Fibroblast of lung (primary cell): ENCODE measurements around the gene ST6GAL2. TPM values are rescaled to one million over a fixed set of nuclear protein-coding genes. Genes with fewer than 3 reads are reported as not detected.

Source experiments
- DNase-seq, 2 donors: peaks; one replicate each; pipeline versions ENCODE4 v3.0.0 to v3.0.0-alpha.2; 2010; ENCODE audit warnings: low read depth in 2 of 2
- H2AFZ ChIP-seq: 2 replicates; pipeline ENCODE4 v1.5.1; 2012; ENCODE audit warnings: low read length, control low read depth, inconsistent platforms
- H3K27ac ChIP-seq: 2 replicates; pipeline ENCODE4 v1.5.1; 2011; ENCODE audit warnings: low read length, control low read depth; ENCODE audit not compliant: insufficient read depth
- H3K27me3 ChIP-seq: 2 replicates; pipeline ENCODE4 v1.5.1; 2011; ENCODE audit warnings: mild to moderate bottlenecking, low read length; ENCODE audit not compliant: control insufficient read depth, insufficient read depth
- H3K36me3 ChIP-seq: 2 replicates; pipeline ENCODE4 v1.5.1; 2011; ENCODE audit warnings: low read length; ENCODE audit not compliant: control insufficient read depth, insufficient read depth
- H3K4me1 ChIP-seq: 2 replicates; pipeline ENCODE4 v1.5.1; 2011; ENCODE audit warnings: low read length; ENCODE audit not compliant: control insufficient read depth, insufficient read depth; ENCODE audit errors: extremely low read depth
- H3K4me2 ChIP-seq: 2 replicates; pipeline ENCODE4 v1.5.1; 2011; ENCODE audit warnings: low read length, control low read depth; ENCODE audit not compliant: insufficient read depth; ENCODE audit errors: extremely low read depth
- H3K4me3 ChIP-seq, 4 experiments: fragments of 200-600 bp in 1 of 4; sonication (generic) in 1 of 4; replicated peaks in 1 of 4; 2 replicates each; pipeline ENCODE4 v1.5.1; 2011 to 2016; ENCODE audit warnings: low read length in 4 of 4, low read depth in 3 of 4, mild to moderate bottlenecking in 3 of 4, control low read depth in 2 of 4, inconsistent platforms in 1 of 4, mixed read lengths in 1 of 4; ENCODE audit not compliant: insufficient read depth in 1 of 4; ENCODE audit errors: control extremely low read depth in 1 of 4
- H3K79me2 ChIP-seq: 2 replicates; pipeline ENCODE4 v1.5.1; 2012; ENCODE audit warnings: mild to moderate bottlenecking, low read length, inconsistent platforms; ENCODE audit not compliant: control insufficient read depth, insufficient read depth
- H3K9ac ChIP-seq: 2 replicates; pipeline ENCODE4 v1.5.1; 2011; ENCODE audit warnings: mild to moderate bottlenecking, low read length, control low read depth; ENCODE audit not compliant: insufficient read depth
- H3K9me3 ChIP-seq: 2 replicates; pipeline ENCODE4 v1.5.1; 2012; ENCODE audit warnings: low read depth, low read length; ENCODE audit not compliant: control insufficient read depth, insufficient read depth
- H4K20me1 ChIP-seq: 2 replicates; pipeline ENCODE4 v1.5.1; 2011; ENCODE audit warnings: low read length; ENCODE audit not compliant: control insufficient read depth, insufficient read depth; ENCODE audit errors: extremely low read depth
- EZH2 ChIP-seq: IDR thresholded peaks from 2 replicates; pipeline ENCODE4 v1.5.1; 2012; ENCODE audit warnings: low read length, control low read depth, mild to moderate bottlenecking; ENCODE audit errors: missing control alignments
- polyA plus RNA-seq, 2 donors: library from polyadenylated mRNA; depleted of rRNA in 1 of 2; stranded (reverse) in 1 of 2; unstranded in 1 of 2; fragments of >200 nt; gene quantifications; 2 replicates each; pipeline ENCODE4 v1.2.1, GENCODE V29; 2011 to 2012; ENCODE audit warnings: missing spikeins in 1 of 2
- total RNA-seq: library from RNA; depleted of rRNA; stranded (reverse); fragments of >200 nt; gene quantifications from 2 replicates; pipeline ENCODE4 v1.2.1, GENCODE V29; 2014
- TF ChIP-seq, protein P1 (sequence below), 2 donors: IDR thresholded peaks in 1 of 2; conservative IDR thresholded peaks in 1 of 2; 1 replicate in 1 of 2; 2 replicates in 1 of 2; pipeline ENCODE4 v1.5.1; 2011 to 2012; ENCODE audit warnings: low read length in 2 of 2, control low read depth in 1 of 2, inconsistent platforms in 1 of 2, low read depth in 1 of 2, mild to moderate bottlenecking in 1 of 2

The ST6GAL2 gene
- total and polyA plus RNA-seq, 2 donors (not counting 1 experiment from before 2014, with no cell fraction given), result not detected

GRCh38 chr2:106853631-106854030 lies 32.3 kb downstream of the ST6GAL2 start:
- H3K9me3 ChIP-seq, result no peaks in the 10 kb centered on the region
- H4K20me1 ChIP-seq, result no peaks in the 10 kb centered on the region
- no peak for TF ChIP-seq EZH2
- no peak overlapping the region for H3K4me2 ChIP-seq
- no peaks in the 10 kb centered on the region for H3K4me1 ChIP-seq
- H3K9ac ChIP-seq, result no peak overlapping the region
- no peaks in the 10 kb centered on the region for H3K36me3 ChIP-seq
- no peak overlapping the region for H2AFZ ChIP-seq
- H3K27ac ChIP-seq, result no peak overlapping the region
- H3K27me3 ChIP-seq, result no peaks in the 10 kb centered on the region
- no peak for DNase-seq
- H3K79me2 ChIP-seq, result no peaks in the 10 kb centered on the region
- no peak overlapping the region for H3K4me3 ChIP-seq

DNA sequence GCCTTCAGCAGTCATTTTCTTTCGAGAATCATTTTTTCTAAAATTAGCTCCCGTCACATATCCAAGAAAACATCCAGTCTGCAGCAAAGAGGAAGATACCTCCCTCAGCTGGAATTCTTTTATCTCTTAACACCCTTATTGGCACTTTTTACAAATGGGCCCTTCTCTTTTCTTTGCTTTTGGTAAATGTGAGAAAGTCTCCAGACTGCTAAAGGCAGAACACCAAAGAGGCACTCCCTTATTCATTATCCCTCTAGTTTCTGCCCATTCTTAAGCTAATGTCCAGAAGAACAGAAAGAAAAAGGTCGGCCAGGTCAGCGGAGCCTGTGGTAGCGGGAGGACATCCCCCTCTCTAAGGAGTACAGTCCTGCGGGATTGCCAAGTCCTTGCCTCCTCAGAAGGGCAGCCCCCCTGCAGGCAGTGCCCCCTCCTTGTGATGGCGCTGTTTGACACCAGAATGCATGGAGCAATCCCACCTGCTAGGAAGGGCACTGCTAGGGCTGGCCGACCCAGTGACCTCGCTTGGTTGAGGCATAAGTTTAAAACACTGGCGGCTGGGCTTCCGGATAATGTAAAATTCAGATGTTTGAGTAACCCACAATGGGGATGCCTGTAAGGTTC lies 34.0 kb downstream of the ST6GAL2 start:
- Histone ChIP-seq H3K79me2 (no peaks in the 10 kb centered on the region), H3K27me3 (no peaks in the 10 kb centered on the region), H4K20me1 (no peaks in the 10 kb centered on the region), H3K36me3 (no peaks in the 10 kb centered on the region), H3K4me3 (no peak overlapping the region), H3K4me1 (no peaks in the 10 kb centered on the region), H3K9me3 (no peaks in the 10 kb centered on the region), H2AFZ (no peak overlapping the region), H3K9ac (no peak overlapping the region), H3K27ac (no peak overlapping the region), H3K4me2 (no peak overlapping the region)
- TF ChIP-seq, protein P1, sequence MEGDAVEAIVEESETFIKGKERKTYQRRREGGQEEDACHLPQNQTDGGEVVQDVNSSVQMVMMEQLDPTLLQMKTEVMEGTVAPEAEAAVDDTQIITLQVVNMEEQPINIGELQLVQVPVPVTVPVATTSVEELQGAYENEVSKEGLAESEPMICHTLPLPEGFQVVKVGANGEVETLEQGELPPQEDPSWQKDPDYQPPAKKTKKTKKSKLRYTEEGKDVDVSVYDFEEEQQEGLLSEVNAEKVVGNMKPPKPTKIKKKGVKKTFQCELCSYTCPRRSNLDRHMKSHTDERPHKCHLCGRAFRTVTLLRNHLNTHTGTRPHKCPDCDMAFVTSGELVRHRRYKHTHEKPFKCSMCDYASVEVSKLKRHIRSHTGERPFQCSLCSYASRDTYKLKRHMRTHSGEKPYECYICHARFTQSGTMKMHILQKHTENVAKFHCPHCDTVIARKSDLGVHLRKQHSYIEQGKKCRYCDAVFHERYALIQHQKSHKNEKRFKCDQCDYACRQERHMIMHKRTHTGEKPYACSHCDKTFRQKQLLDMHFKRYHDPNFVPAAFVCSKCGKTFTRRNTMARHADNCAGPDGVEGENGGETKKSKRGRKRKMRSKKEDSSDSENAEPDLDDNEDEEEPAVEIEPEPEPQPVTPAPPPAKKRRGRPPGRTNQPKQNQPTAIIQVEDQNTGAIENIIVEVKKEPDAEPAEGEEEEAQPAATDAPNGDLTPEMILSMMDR (conservative IDR thresholded peaks at IDR 0.05 in 1 of 2, IDR thresholded peaks at IDR 0.05 in 1 of 2; ENCODE audit: low read depth in 1 of 2, low read length in 2 of 2), result no peak
- TF ChIP-seq EZH2, result no peak
- DNase-seq, result no peak

DNA sequence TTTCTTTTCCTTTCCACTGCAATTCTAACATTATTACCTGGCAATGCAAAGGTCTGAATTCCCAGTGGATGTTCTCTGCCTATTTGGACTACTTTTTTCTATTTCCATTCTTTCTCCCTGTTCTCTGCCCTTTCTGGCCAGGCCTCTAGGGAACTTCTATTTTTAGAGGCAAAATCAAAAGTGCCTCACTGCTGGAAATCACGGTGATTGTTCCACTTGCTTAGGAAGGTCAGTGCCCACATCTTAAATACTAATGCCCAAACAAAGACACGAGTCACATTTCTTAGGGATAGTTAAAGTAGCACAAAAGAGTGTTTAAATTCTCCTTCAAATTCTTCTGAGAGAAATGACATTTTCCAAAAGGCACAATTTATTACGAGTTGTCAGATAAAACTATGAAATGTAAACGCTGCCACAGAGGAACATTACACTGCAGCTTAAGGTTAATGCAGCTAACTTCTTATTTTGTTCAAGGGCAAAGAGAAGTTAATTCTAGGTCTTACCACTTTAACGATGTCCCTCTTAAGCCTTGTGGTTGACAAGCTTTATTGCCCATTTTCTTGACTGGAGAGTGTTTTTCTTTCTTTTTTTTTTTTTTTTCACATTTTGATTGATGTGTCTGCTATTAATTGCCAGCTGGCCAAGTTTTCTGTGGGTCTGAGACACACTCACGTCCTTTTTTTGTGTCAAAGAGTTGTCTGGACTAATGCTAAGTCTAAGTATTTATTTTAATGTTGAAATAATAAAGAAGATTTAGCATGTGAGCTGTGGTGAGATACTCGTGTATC lies 34.7 kb downstream of the ST6GAL2 start:
- Histone ChIP-seq H2AFZ (no peak overlapping the region), H3K27ac (no peak overlapping the region), H3K9me3 (no peaks in the 10 kb centered on the region), H4K20me1 (no peaks in the 10 kb centered on the region), H3K4me3 (no peak overlapping the region), H3K27me3 (no peaks in the 10 kb centered on the region), H3K9ac (no peak overlapping the region), H3K4me1 (no peaks in the 10 kb centered on the region), H3K4me2 (no peak overlapping the region), H3K79me2 (no peaks in the 10 kb centered on the region), H3K36me3 (no peaks in the 10 kb centered on the region)
- no peak for DNase-seq
- TF ChIP-seq, protein P1 (conservative IDR thresholded peaks at IDR 0.05 in 1 of 2, IDR thresholded peaks at IDR 0.05 in 1 of 2; ENCODE audit: low read depth in 1 of 2, low read length in 2 of 2), result no peak
- no peak for TF ChIP-seq EZH2
